GM18508 (cell line): ENCODE measurements around the gene FILIP1.

Experiments used
- ATAC-seq: cut with Tn5 transposase; IDR thresholded peaks from one replicate; pipeline ENCODE4 v1.9.1; 2021; ENCODE audit warnings: moderate number of reproducible peaks; ENCODE audit not compliant: insufficient read depth, unreplicated experiment

Gene FILIP1

GRCh38 chr6:75494290-75494689 is 690 bp upstream of the FILIP1 start:
- ATAC-seq, result no peak

GRCh38 chr6:75492386-75493153 is 1.0 kb downstream of the FILIP1 start:
- ATAC-seq, result peak; percentile 24

- ATAC-seq, result no peak
These were observed 2.3 kb downstream of the FILIP1 start for GRCh38 chr6:75491291-75491690.

GRCh38 chr6:75490706-75491105 is 2.9 kb downstream of the FILIP1 start:
- ATAC-seq, result no peak

- ATAC-seq, result no peak
These were observed 4.6 kb downstream of the FILIP1 start for GRCh38 chr6:75489025-75489424.

GRCh38 chr6:75488033-75488432 is 5.6 kb downstream of the FILIP1 start:
- no peak for ATAC-seq

GRCh38 chr6:75486850-75487518 is 6.6 kb downstream of the FILIP1 start:
- no peak for ATAC-seq

GRCh38 chr6:75484535-75484934 is 9.1 kb downstream of the FILIP1 start:
- peak; percentile 98 for ATAC-seq

GRCh38 chr6:75483136-75483952 is 10.3 kb downstream of the FILIP1 start:
- ATAC-seq, result no peak

- no peak for ATAC-seq
These were observed 11.5 kb downstream of the FILIP1 start for GRCh38 chr6:75481936-75482593.

GRCh38 chr6:75481394-75481793 is 12.2 kb downstream of the FILIP1 start:
- no peak for ATAC-seq

GRCh38 chr6:75480425-75480824 is 13.2 kb downstream of the FILIP1 start:
- ATAC-seq, result no peak

GRCh38 chr6:75479712-75480111 is 13.9 kb downstream of the FILIP1 start:
- ATAC-seq, result no peak

- ATAC-seq, result no peak
These were observed 14.7 kb downstream of the FILIP1 start for GRCh38 chr6:75478929-75479328.

GRCh38 chr6:75472885-75473284 is 20.7 kb downstream of the FILIP1 start:
- peak; percentile 54 for ATAC-seq

- no peak for ATAC-seq
These were observed 25.6 kb downstream of the FILIP1 start for GRCh38 chr6:75467966-75468365.

- no peak for ATAC-seq
These were observed 26.3 kb downstream of the FILIP1 start for GRCh38 chr6:75467284-75467683.

- no peak for ATAC-seq
These were observed 27.0 kb downstream of the FILIP1 start for GRCh38 chr6:75466636-75467035.

GRCh38 chr6:75463908-75464307 is 29.7 kb downstream of the FILIP1 start:
- no peak for ATAC-seq

GRCh38 chr6:75463061-75463460 is 30.5 kb downstream of the FILIP1 start:
- ATAC-seq, result no peak

GRCh38 chr6:75460681-75461080 is 32.9 kb downstream of the FILIP1 start:
- ATAC-seq, result no peak
